ENCODE measurements around the gene ZNF438.
"Not testable (repeated sequence)": the region's sequence is repeated elsewhere in the genome, so short reads cannot be mapped to it uniquely, and the experiment has no call there.

ZNF438 gene

GRCh38 chr10:30962522-30962921, 69.1 kb downstream of the ZNF438 start:
- peaks cover 20% of the 10 kb centered on the region for H3K4me1 Mint-ChIP-seq
- H3K36me3 Mint-ChIP-seq (ENCODE audit: low read depth), result peaks cover 4% of the 10 kb centered on the region
- H3K27me3 Mint-ChIP-seq (ENCODE audit: low read depth), result no peaks in the 10 kb centered on the region
- peak overlapping the region in 2 of 3 experiments; percentile 9 to 58 for H3K27ac Mint-ChIP-seq
- peaks cover 5% of the 10 kb centered on the region for H3K9me3 Mint-ChIP-seq
- no peak overlapping the region for H3K4me3 Mint-ChIP-seq
- no peak for TF ChIP-seq CTCF (IDR thresholded peaks at IDR 0.05; ENCODE audit: unreplicated experiment in 3 of 3)

DNA sequence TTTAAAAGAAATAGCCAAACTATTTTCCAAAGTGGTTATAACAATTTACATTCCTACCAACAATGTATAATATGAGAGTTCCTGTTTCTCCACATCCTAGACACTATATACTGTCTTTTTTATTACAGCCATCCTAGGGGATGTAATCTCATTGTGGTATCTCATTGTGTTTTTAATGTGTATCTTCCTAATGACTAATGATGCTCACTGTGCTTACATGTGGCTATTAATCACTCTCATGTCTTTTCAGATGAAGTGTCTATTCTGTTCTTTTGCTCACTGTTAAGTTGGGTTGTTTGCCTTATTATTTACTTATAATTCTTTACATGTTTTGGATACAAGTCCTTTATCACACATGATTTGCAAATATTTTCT, 71.8 kb downstream of the ZNF438 start:
- TF ChIP-seq CTCF (IDR thresholded peaks at IDR 0.05; ENCODE audit: unreplicated experiment in 3 of 3), result no peak

DNA sequence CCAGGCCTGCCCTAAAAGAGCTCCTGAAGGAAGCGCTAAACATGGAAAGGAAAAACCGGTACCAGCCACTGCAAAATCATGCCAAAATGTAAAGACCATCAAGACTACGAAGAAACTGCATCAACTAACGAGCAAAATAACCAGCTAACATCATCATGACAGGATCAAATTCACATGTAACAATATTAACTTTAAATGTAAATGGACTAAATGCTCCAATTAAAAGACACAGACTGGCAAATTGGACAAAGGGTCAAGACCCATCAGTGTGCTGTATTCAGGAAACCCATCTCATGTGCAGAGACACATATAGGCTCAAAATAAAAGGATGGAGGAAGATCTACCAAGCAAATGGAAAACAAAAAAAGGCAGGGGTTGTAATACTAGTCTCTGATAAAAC, 82.4 kb downstream of the ZNF438 start:
- H3K27me3 Mint-ChIP-seq (ENCODE audit: low read depth); H3K4me3 Mint-ChIP-seq; H3K27ac Mint-ChIP-seq; H3K4me1 Mint-ChIP-seq: not testable (repeated sequence)
- Mint-ChIP-seq H3K9me3 (peaks cover 19% of the 10 kb centered on the region), H3K36me3 (ENCODE audit: low read depth) (peaks cover 14% of the 10 kb centered on the region)

More for the DNA sequence above, 71.8 kb downstream of the ZNF438 start:
- H3K27me3 Mint-ChIP-seq (ENCODE audit: low read depth), result no peaks in the 10 kb centered on the region
- peaks cover 4% of the 10 kb centered on the region for H3K36me3 Mint-ChIP-seq (ENCODE audit: low read depth)
- H3K9me3 Mint-ChIP-seq, result peaks cover 15% of the 10 kb centered on the region
- peaks cover 10% of the 10 kb centered on the region for H3K4me1 Mint-ChIP-seq
- no peak overlapping the region for H3K4me3 Mint-ChIP-seq
- H3K27ac Mint-ChIP-seq, result no peak overlapping the region

GRCh38 chr10:30944005-30944404, 87.7 kb downstream of the ZNF438 start:
- no peak for TF ChIP-seq CTCF (IDR thresholded peaks at IDR 0.05; ENCODE audit: unreplicated experiment in 3 of 3)
- Mint-ChIP-seq H3K27me3 (ENCODE audit: low read depth) (no peaks in the 10 kb centered on the region), H3K36me3 (ENCODE audit: low read depth) (peaks cover 14% of the 10 kb centered on the region), H3K9me3 (peaks cover 17% of the 10 kb centered on the region), H3K4me3 (no peak overlapping the region), H3K27ac (no peak overlapping the region), H3K4me1 (peaks cover 15% of the 10 kb centered on the region)

DNA sequence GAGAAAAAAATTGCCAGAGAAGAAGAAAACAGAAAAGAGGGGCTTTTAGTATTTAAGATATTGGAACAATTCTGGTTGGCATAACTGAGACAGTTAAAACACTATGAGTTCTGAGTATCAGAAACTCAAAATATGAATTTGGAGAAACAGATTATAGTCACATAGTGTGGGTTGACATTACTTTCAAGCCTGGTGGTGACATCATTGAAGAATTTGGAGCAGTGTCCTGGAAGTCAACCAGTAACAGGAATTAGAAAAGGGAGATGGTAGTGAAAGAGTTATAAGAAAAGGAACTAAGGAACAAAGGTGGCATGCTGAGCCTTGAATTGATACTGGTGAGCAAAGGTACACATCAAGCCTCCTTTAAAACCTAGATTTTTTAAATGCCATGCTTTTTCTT, 88.2 kb downstream of the ZNF438 start:
- Mint-ChIP-seq H3K4me1 (peaks cover 15% of the 10 kb centered on the region), H3K36me3 (ENCODE audit: low read depth) (peaks cover 14% of the 10 kb centered on the region), H3K4me3 (no peak overlapping the region), H3K9me3 (peaks cover 17% of the 10 kb centered on the region), H3K27ac (no peak overlapping the region), H3K27me3 (ENCODE audit: low read depth) (no peaks in the 10 kb centered on the region)
- no peak for TF ChIP-seq CTCF (IDR thresholded peaks at IDR 0.05; ENCODE audit: unreplicated experiment in 3 of 3)

DNA sequence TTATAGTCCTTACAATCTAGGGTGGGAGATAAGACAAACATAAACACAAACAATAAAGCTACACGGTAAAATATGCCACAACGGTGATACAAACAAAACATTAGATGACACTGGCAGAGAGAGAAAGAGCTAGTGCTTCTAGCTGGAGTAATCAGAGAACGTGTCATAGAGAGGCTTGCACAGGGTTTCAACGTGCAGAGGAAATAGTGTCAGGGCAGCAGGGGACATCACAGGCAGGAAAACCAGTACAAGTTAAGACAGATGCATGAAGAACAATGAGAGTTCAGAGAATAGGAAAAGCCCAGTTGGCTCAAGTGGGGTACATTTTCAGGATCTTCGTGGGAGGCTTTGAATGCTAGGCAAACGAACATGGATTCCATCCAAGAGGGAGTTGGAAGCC, 91.4 kb downstream of the ZNF438 start:
- H3K4me3 Mint-ChIP-seq, result no peak overlapping the region
- H3K27me3 Mint-ChIP-seq (ENCODE audit: low read depth), result no peaks in the 10 kb centered on the region
- H3K27ac Mint-ChIP-seq, result peak overlapping the region in 2 of 3 experiments; percentile 17 to 62
- H3K4me1 Mint-ChIP-seq, result peaks cover 32% of the 10 kb centered on the region
- peaks cover 14% of the 10 kb centered on the region for H3K36me3 Mint-ChIP-seq (ENCODE audit: low read depth)
- TF ChIP-seq CTCF (IDR thresholded peaks at IDR 0.05; ENCODE audit: unreplicated experiment in 3 of 3), result no peak
- H3K9me3 Mint-ChIP-seq, result peaks cover 13% of the 10 kb centered on the region
